Effector CD8-positive, alpha-beta T cell (primary cell): ENCODE measurements around the gene FKBP1A.
"Not testable (repeated sequence)": the region's sequence is repeated elsewhere in the genome, so short reads cannot be mapped to it uniquely, and the experiment has no call there.

Experiments
- DNase-seq: peaks from one replicate; lab custom pipeline; 2025; lab: John Stamatoyannopoulos, UW

The FKBP1A gene

DNA sequence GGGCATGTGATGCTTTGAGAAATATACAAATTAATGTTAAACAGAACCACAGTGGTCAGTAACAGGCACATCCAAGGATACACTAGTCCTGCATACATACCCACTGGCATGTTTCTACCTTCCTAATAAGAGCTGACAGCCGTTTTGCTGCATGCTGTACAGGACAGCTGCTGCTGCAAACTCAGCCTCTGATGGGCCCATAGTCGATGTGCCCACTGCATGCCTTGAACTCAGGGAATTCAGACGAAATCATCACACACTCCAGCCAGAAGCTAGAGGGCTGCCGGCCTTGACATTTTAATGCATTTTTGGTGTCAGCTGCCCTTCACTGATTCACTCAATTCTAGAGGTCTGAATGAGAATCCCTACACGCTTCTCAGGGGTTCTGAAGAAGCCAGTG is 29.3 kb downstream of the FKBP1A start:
- DNase-seq: no peak

DNA sequence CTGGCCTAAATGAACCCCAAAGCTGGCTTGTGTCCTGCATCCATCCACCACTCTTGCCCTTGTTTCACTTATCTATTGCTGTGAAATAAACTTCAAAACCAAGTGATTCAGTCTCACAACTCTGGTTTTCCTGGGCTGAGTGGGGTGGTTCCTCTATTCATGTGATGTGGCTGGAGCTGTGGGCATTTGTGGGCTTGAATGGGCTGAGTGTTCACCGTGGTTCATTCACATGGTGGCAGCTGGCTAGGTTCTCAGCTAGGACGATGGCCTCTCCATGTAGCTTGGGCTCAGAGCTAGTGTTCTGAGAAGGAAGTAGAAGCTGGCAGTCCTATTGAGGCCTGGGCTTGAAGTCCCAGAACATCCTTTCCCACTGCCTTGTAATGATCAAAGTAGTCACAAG is 30.4 kb downstream of the FKBP1A start:
- DNase-seq: no peak

DNA sequence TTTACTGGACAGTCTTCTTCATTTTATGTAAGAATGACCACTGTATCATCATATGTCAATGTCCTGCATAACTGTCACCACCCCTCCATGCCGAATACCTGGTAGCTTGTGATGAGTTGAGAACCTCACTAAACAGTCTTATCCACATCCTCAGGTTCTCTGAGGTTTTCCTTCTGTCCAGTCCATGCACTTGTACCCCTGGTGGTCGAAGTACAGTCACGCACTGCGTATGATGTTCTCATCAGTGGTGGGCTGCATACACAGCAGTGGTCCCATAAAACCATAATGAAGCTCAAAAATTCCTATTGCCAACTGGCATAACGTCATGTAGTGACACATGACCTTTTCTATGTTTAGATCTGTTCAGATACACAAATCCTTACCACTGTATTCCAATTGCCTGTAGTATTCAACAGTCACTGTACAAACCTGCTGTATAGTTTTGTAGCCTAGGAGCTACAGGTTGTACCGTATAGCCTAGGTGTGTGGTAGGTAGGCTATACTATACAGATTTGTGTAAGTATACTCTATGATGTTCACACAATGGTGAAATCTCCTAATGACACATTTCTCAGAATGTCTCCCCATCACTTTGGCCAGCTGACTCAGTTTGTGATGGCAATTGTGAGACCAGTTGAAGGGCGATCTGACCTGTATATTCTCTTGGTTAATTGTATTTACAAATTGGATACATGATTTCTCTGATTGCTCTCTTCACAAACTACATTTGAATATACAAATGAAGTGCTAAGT is 32.6 kb downstream of the FKBP1A start:
- DNase-seq: no peak

DNA sequence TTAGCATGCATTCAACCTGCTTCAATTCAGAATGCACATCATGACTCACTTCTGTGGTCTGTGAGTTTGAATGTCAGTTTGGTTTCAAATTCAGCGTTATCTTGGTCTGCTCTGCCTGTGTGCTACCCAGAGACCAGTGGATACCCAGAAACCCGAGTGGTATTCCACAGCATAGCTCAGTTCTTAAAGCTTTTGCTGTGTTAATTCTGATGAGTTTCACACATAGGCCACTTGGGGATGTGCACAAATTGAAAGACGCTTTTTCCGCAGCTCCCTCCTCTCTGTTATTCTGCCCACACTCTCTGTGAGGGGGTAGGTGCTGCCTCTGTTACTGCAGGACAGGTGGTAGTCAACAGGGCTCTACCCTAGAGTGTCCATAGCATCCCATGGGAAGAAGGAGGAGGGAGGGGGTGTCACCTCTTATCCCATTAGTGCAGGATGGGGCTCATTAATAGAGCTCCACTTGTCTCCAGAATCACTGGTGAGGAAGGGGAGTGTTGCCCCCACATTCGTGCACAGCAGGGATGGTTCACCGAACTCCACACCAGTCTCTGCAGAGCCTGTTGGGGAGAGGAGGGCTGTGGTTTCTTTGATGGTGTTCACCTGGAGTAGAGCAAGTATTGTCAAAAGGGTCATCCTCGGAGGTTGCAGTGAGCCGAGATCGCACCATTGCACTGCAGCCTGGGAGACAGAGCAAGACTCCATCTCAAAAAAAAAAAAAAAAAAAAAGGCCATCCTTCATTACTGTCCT is 34.8 kb downstream of the FKBP1A start:
- no peak for DNase-seq

DNA sequence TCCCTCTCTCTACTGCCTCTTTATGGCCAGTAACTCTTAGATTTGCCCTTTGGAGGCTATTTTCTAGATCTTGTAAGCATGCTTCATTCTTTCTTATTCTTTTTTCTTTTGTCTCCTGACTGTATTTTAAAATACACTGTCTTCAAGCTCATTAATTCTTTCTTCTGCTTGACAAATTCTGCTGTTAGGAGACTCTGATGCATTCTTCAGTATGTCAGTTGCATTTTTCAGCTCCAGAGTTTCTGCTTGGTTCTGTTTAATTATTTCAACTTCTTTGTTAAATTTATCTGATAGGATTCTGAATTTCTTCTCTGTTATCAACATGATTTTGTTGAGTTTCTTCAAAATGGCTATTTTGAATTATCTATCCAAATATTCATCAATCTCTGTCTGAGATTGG is 38.9 kb downstream of the FKBP1A start:
- no peak for DNase-seq

DNA sequence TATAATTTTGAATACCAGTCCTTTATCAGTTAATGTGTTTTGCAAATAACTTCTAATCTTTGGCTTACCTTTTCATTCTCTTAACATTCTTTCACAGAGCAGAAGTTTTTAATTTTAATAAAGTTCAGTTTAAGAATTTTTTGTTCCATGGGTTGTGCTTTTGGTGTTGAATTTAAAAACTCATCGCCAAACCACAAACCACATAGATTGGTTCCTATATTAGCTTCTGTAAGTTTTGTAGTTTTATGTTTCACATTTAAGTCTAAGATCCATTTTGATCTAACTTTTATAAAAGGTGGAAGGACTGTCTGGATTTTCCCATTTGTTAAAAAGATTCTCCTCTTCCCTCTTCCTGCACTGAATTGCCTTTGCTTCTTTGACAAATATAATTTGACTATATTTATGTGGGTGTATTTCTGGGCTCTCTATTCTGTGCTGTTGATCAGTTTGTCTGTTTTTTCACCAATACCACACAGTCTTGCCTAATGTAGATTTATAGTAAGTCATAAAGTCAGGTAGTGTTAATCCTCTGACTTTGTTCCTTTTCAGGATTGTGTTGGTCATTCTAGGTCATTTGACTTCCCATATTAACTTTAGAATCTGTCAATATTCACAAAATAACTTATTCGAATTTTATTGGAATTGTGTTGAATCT is 46.4 kb downstream of the FKBP1A start:
- DNase-seq: no peak

DNA sequence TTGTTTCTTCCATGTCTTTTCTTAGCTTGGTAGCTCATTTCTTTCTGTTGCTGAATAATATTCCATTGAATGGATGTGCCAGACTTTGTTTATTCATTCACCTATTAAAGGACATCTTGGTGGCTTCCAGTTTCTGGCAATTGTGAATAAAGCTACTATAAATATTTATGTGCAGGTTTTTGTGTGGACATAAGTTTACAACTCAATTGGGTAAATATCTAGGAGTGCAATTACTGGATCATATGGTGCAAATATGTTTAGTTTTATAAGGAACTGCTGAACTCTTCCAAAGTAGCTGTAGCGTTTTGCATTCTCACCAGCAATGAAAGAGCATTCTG is 47.1 kb downstream of the FKBP1A start:
- DNase-seq: no peak

DNA sequence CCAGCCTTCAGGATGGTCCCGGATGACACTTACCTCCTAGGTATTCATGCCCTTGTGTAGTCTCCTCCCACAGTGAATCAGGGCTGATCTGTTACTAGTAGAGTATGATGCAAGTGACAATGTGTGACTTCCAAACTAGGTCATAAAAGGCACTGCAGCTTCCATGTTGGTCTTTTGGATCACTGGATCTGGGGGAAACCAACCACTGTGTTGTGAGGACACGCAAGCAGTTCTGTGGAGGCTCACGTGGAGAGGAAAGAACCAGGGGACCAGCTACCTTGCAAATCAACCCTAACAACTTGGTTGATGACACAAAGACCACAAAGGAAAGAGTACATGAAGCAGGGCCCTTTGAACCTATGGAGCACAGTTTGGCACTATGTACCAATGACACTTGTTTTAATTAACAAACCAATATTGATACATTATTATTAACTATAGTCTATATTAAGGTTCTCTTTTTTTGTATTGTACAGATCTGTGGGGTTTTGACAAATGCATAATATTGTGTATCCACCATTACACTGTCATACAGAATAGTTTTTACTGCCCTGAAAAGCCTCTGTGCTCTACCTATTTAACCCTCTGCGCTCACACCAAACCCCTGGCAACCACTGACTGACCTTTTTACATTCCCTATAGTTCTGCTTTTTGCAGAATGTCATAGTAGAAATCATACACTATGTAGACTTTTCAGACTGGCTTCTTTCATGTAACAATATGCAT is 47.7 kb downstream of the FKBP1A start:
- DNase-seq: no peak

DNA sequence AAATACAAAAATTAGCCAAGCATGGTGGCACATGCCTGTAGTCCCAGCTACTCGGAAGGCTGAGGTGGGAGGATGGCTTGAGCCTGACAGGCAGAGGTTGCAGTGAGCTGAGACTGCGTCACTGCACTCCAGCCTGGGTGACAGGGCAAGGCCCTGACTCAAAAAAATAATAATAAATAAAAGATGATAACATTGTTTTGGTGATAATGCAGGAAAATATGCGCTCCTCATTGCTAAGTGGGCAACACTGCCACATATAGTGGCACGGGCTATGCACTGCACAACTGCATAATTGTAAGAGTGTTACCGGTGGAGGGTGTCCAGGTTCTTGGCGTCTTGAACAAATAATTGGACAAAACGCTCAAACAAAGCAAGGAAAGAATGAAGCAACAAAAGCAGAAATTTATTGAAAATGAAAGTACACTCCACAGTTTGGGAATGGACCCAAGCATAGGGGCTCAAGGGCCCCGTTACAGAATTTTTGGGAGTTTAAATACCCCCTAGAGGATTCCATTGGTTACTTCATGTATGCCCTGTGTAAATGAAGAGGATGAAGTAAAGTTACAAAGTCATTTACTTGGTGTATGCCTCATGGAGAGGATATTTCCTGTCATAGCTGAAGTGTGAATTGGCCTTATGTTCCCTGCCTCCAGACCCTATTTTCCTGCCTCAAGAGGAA is 49.3 kb downstream of the FKBP1A start:
- not testable (repeated sequence) for DNase-seq

DNA sequence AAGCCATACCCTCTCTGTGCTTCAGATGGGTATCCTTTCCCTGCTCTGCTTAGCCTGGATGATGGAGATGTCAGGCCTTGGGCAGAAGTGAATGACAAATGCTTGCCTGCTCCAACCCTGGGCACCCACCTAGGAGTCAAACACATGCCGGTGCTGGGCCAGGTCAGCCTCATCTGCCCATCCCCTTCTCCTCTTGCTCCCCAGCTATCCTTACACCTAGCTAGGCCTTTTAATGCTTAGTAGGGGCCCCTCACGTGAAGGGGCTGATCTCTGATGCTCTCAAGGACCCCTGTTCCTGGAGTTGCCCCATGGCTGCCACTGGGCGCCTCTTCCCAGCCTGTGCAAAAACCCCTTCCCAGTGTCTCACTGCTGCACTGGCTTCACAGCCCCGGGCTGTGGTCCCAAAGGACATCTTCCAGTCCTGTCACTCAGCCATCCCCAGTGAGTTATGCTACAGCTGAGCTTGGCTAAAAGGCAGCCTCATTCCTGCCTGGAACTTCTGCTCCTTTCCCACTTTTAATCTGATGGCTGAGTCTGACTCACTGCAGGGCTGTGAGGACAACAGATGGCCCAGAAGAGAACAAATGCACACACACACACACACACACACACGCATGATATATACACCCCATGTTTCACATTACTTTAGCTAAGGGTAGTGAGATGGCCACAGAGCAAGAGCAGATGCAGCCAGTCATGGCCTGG is 51.1 kb downstream of the FKBP1A start:
- no peak for DNase-seq

DNA sequence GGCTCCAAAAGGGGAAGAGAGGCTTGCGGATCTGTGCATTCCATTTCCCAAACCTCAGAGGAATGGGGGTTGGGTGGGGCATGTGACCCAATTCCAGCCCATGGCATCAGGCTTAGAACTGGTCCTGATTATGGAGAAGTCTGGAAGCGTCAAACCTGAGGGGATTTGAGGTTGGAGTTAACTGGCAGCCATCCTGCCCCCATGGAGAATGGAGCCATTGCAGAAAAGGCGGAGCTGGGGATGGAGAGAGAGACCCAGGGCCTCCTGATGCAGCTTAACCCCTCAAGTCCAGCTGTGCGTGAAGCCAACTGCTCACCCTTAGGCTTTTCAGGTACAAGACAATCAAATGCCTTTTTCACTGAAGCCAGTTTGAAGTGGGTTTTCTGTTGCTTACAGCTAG is 54.1 kb downstream of the FKBP1A start:
- DNase-seq: no peak

DNA sequence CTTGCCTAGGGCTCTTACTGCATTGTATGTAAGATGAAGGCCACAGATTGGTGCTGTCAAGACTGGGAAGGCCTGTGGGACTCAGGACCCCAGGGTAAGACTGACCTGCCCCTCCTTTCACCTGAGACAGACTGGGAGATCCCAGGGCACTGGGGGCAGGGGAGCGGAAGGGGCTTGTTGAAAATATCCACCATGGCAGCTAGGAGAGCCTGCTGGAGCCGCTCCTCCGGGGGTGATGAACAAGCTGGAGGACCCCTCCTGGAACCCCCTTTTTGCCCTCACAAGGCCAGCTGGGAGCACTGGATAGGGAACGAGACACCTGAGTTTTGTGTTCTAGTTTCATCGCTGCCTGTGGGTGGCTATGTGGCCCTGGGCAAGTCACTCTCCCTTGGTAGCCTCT is 54.8 kb downstream of the FKBP1A start:
- DNase-seq: no peak

DNA sequence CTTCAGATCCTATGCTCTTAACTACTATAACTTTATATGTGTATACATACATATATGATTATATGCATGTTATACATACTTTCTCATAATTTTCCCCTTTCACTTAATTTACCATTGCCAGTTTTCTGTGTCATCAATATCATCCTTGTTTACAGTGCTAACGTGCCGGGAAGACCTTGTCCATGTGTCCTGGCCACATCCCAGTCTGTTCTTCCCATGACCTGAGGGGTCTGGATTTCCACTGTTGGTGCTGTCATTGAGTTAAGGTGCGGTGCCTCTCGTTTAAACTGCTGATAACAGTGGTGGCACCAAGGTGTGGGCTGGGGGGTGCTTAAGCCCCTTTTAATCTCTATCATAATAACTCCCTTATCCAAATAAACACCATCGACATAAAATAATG is 55.4 kb downstream of the FKBP1A start:
- no peak for DNase-seq

DNA sequence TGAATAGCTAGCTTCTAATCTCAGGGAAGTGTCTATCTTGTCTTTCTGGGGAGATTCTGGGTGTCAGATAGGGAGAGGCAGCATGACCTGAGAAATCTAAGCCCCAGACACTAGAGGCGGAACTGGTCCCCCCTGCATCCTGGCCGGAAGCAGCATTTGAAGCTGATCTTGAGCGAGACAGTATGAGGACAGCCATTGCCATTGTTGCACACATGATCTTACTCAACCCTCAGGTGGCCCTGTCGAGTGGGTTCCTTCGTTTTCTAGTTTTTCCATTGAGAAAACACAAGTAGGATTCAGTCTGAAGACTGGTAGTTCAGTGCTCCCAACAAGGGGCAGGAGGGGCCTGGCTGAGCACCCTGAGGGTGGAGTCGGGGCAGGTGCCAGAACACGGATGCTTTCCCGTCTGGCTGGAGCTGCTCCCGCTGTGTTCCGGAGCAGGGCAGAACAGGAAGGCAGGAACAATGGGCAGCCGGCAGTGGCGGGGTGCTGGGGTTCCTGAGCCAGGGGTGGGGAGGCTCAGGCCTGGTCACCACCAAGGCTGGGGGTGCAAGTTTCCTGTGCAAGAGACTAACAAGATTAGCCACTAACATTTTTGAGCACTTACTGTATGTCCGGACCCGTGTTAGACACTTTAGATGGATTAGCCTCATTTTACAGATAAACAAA is 56.0 kb downstream of the FKBP1A start:
- no peak for DNase-seq

DNA sequence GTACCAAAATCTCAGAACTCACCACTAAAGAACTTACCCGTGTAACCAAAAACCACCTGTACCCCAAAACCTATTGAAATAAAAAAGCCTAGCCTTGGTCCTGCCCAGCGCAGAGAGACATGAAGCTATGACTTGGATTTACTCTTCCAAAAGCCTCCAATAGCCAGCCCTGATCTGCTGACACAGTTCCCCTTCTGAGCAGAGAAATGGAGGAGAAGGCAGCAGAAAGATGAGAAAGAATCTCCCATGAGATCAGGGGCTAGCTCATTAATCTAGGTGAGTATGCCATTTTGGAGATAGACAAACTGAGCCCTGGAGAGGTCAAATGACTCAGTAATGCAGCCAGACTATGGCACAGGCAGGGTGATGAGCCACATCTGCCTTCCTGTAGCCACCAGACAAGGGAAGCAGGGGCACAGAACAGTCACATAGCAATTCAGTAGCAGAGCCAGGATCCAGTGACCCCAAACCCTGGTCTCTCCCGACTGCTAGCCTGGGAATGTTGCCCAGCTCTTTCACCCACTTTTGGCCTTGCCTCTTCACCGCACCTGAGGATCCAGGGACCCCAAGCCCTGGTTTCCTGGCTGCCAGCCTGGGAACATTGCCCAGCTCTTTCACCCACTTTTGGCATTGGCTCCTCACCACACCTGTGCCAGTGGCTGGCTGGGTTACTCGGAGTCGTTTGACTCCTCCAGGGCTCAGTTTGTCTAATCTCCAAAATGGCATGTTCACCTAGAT is 56.7 kb downstream of the FKBP1A start:
- DNase-seq: no peak

DNA sequence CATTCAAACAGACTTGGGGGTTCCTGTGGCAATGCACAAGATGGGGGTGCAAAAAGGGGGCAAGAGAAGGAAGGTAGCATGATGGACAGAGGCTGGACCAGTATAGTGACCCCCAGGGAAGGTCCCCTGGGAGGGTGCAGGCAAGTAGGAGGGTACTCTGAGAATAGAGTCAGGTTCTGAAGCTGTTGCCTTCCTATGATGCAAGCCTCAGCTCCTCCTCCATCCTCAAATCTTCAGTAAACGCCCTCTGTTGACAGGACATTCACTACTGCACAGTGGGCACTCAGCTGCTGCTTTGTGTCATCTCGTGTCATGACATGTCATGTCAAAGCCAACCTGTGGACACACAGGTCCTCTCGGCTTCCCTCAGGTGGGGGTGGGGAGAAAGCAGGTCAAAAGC is 58.1 kb downstream of the FKBP1A start:
- no peak for DNase-seq

DNA sequence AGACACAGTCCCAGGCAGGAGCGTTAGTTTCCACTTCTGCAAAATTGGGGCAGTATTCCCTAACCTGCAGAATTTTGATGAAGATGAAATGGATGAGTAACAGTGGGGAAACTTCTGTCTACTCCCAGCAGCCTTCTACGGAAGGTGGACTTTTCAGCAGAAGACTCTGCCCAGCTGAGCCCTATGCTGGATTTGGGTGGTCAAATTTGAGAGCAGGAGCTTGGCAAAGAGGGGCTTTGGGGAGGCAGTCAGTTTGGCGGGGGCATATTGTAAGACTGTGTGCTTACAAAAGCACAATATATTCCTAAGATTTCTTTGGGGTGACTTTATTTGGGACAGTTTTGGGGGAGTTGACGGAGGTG is 58.5 kb downstream of the FKBP1A start:
- DNase-seq: no peak

DNA sequence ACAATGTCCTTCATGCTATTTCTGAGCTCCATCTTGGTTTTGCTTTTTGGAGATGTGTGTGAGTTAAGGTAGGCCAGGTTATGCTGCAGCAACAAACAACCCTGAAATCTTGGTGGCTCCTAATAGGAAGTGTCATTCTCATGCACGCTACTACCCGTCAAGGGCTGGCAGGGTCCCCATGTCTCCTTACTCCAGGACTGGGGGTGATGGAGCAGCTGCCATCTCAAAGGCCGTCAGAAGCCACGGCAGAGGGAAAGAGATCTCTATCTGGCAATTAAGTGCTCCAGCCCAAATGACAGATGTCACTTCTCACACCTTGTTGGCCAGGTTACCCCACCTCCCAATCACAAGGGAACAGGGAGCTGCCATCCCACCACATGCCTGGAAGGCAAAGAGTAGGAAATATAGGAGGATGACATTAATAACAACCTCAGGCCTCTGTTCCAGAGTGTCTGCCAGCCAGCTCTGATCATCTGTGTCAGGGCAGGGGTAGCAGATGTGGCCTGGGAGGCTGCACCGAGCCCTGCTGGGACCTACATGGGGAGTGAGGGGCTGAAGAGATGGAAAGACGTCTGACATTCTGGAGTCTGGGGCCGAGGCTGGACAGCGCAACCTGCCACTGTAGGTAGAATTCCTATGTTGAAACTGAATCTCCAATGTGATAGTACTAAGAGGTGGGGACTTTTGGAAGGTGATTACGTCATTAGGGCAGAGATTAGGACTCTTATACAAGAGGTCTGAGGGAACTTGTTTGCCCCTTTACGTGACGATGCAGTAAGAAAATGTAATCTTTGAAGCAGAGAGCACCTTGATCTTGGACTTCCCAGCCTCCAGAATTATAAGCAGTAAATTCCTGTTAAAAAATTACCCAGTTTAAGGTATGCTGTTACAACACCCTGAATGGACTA is 59.1 kb downstream of the FKBP1A start:
- no peak for DNase-seq

DNA sequence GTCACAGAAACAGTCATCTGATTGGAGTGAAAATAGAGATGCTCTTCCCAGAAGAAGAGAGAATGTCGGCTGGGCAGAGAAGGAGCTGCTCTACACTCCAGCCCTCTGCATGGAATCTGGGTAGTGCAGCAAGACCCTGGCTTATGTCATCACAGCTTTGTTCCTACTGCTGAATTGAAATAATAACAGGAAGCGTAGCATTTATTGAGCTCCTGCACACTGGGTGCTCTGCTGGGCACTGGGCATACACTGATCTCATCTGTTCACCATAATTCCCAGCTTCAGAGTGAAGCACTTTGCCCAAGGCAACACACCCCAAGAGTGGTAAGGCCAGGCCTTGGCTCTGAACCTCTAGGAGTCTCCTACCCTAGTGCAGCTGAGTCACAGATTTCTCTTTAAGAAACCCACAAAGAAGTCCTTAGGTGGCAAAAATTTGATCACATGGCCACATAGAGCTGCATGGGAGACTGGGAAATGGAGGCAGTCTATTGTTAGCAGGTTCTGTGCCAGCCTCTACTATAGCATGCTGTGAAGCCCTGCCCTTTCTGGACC is 60.0 kb downstream of the FKBP1A start:
- DNase-seq: no peak
